Measurements from ENCODE around the gene CAMTA1.
"Not testable (repeated sequence)": the region's sequence is repeated elsewhere in the genome, so short reads cannot be mapped to it uniquely, and the experiment has no call there.

Gene CAMTA1

DNA sequence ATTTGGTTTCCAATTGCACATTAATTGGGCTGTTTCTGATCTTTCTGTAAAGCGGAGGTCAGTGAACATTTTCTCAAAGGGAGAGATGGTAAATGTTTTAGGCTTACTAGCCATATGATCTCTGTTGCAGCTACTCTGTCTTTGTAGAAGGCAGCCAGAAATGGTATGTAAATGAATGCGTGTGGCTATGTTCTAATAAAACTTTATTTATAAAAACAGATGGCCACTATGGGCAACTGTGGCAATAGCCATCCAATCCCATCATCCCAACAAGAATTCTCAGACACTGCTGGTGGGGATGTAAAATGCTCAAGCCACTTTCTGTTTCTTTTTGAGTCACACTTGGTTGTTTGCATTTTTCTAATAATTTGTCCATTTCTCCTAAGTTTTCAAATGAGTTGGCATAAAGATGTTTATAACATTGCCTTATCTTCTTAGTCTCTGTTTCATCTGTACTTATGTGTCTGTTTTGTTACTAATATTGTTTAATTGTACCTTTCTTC is 537.1 kb downstream of the CAMTA1 start:
- H3K27me3 ChIP-seq (ENCODE audit: insufficient read depth, low read length), result no peaks in the 10 kb centered on the region

GRCh38 chr1:7322912-7323311 is 537.7 kb downstream of the CAMTA1 start:
- Histone ChIP-seq H3K4me1 (ENCODE audit: insufficient read depth, low read length) (no peaks in the 10 kb centered on the region), H3K9ac (ENCODE audit: low read depth, low read length) (no peak overlapping the region), H3K9me3 (ENCODE audit: insufficient read depth, low read depth, low read length) (peaks cover 3% of the 10 kb centered on the region; the same call in 1 of the 2 replicates), H3K27me3 (ENCODE audit: insufficient read depth, low read length) (no peaks in the 10 kb centered on the region), H3K4me3 (ENCODE audit: low read length) (no peak overlapping the region), H3K36me3 (ENCODE audit: insufficient read depth, low read depth, low read length) (no peaks in the 10 kb centered on the region), H3K27ac (ENCODE audit: low read length) (no peak overlapping the region)

More for the DNA sequence above, 537.1 kb downstream of the CAMTA1 start:
- 0 out of 2 replicates have a peak, but pooled peaks cover under 1% of the 10 kb centered on the region for H3K9me3 ChIP-seq (ENCODE audit: insufficient read depth, low read depth, low read length)
- H3K36me3 ChIP-seq (ENCODE audit: insufficient read depth, low read depth, low read length), result no peaks in the 10 kb centered on the region
- H3K4me1 ChIP-seq (ENCODE audit: insufficient read depth, low read length), result no peaks in the 10 kb centered on the region
- no peak overlapping the region for H3K27ac ChIP-seq (ENCODE audit: low read length)
- H3K9ac ChIP-seq (ENCODE audit: low read depth, low read length), result no peak overlapping the region
- no peak overlapping the region for H3K4me3 ChIP-seq (ENCODE audit: low read length)

- H3K9me3 ChIP-seq (ENCODE audit: insufficient read depth, low read depth, low read length), result peaks cover 3% of the 10 kb centered on the region; the same call in 1 of the 2 replicates
Observed at GRCh38 chr1:7325254-7325653, 540.0 kb downstream of the CAMTA1 start.

GRCh38 chr1:7326366-7326765 is 541.1 kb downstream of the CAMTA1 start:
- Histone ChIP-seq H3K27me3 (ENCODE audit: insufficient read depth, low read length) (no peaks in the 10 kb centered on the region), H3K4me1 (ENCODE audit: insufficient read depth, low read length) (no peaks in the 10 kb centered on the region), H3K9ac (ENCODE audit: low read depth, low read length) (no peak overlapping the region), H3K36me3 (ENCODE audit: insufficient read depth, low read depth, low read length) (no peaks in the 10 kb centered on the region), H3K4me3 (ENCODE audit: low read length) (no peak overlapping the region), H3K9me3 (ENCODE audit: insufficient read depth, low read depth, low read length) (peaks cover 3% of the 10 kb centered on the region; the same call in 1 of the 2 replicates), H3K27ac (ENCODE audit: low read length) (no peak overlapping the region)

More at GRCh38 chr1:7325254-7325653, 540.0 kb downstream of the CAMTA1 start:
- Histone ChIP-seq H3K27ac (ENCODE audit: low read length) (no peak overlapping the region), H3K9ac (ENCODE audit: low read depth, low read length) (no peak overlapping the region), H3K27me3 (ENCODE audit: insufficient read depth, low read length) (no peaks in the 10 kb centered on the region), H3K36me3 (ENCODE audit: insufficient read depth, low read depth, low read length) (no peaks in the 10 kb centered on the region), H3K4me1 (ENCODE audit: insufficient read depth, low read length) (no peaks in the 10 kb centered on the region), H3K4me3 (ENCODE audit: low read length) (no peak overlapping the region)

DNA sequence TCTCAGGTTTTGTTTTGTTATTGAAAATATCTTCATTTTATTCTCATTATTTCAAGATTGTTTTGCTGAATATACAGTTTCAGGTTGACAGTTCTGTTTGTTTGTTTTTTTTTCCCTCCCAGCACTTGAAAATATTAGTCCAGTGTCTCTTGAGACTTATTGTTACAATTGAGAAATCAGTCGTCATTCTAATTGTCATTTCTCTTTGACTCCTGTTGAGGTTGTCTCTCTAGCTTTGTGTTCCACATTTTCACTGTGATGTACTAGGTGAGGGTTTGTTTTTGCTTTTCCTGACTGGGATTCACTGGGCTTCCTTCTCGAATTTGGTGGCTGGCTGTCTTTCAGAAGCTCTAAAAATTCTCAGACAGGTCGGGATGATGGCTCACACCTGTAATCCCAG is 542.6 kb downstream of the CAMTA1 start:
- H3K4me1 ChIP-seq (ENCODE audit: insufficient read depth, low read length), result no peaks in the 10 kb centered on the region

GRCh38 chr1:7329868-7330615 is 544.8 kb downstream of the CAMTA1 start:
- H3K9ac ChIP-seq (ENCODE audit: low read depth, low read length), result no peak overlapping the region
- H3K36me3 ChIP-seq (ENCODE audit: insufficient read depth, low read depth, low read length), result no peaks in the 10 kb centered on the region
- peaks cover 3% of the 10 kb centered on the region; the same call in 1 of the 2 replicates for H3K9me3 ChIP-seq (ENCODE audit: insufficient read depth, low read depth, low read length)
- H3K27ac ChIP-seq (ENCODE audit: low read length), result no peak overlapping the region
- no peaks in the 10 kb centered on the region for H3K27me3 ChIP-seq (ENCODE audit: insufficient read depth, low read length)
- no peaks in the 10 kb centered on the region; the same call in none of the 2 replicates for H3K4me1 ChIP-seq (ENCODE audit: insufficient read depth, low read length)
- no peak overlapping the region for H3K4me3 ChIP-seq (ENCODE audit: low read length)

More for the DNA sequence above, 542.6 kb downstream of the CAMTA1 start:
- Histone ChIP-seq H3K9ac (ENCODE audit: low read depth, low read length) (no peak overlapping the region), H3K9me3 (ENCODE audit: insufficient read depth, low read depth, low read length) (peaks cover 3% of the 10 kb centered on the region; the same call in 1 of the 2 replicates), H3K27ac (ENCODE audit: low read length) (no peak overlapping the region), H3K27me3 (ENCODE audit: insufficient read depth, low read length) (no peaks in the 10 kb centered on the region), H3K36me3 (ENCODE audit: insufficient read depth, low read depth, low read length) (no peaks in the 10 kb centered on the region), H3K4me3 (ENCODE audit: low read length) (no peak overlapping the region)

GRCh38 chr1:7330726-7331125 is 545.5 kb downstream of the CAMTA1 start:
- H3K4me3 ChIP-seq (ENCODE audit: low read length); H3K4me1 ChIP-seq (ENCODE audit: insufficient read depth, low read length); H3K27me3 ChIP-seq (ENCODE audit: insufficient read depth, low read length): not testable (repeated sequence)

GRCh38 chr1:7331926-7332535 is 546.8 kb downstream of the CAMTA1 start:
- H3K4me1 ChIP-seq (ENCODE audit: insufficient read depth, low read length), result no peaks in the 10 kb centered on the region; the same call in none of the 2 replicates
- H3K9me3 ChIP-seq (ENCODE audit: insufficient read depth, low read depth, low read length), result peaks cover 3% of the 10 kb centered on the region; the same call in 1 of the 2 replicates
- no peaks in the 10 kb centered on the region for H3K36me3 ChIP-seq (ENCODE audit: insufficient read depth, low read depth, low read length)
- H3K27me3 ChIP-seq (ENCODE audit: insufficient read depth, low read length), result no peaks in the 10 kb centered on the region
- H3K27ac ChIP-seq (ENCODE audit: low read length), result no peak overlapping the region
- H3K4me3 ChIP-seq (ENCODE audit: low read length), result no peak overlapping the region
- H3K9ac ChIP-seq (ENCODE audit: low read depth, low read length), result no peak overlapping the region

More at GRCh38 chr1:7330726-7331125, 545.5 kb downstream of the CAMTA1 start:
- H3K9me3 ChIP-seq (ENCODE audit: insufficient read depth, low read depth, low read length); H3K36me3 ChIP-seq (ENCODE audit: insufficient read depth, low read depth, low read length); H3K9ac ChIP-seq (ENCODE audit: low read depth, low read length); H3K27ac ChIP-seq (ENCODE audit: low read length): not testable (repeated sequence)

GRCh38 chr1:7333094-7333493 is 547.8 kb downstream of the CAMTA1 start:
- H3K36me3 ChIP-seq (ENCODE audit: insufficient read depth, low read depth, low read length), result no peaks in the 10 kb centered on the region
- H3K9me3 ChIP-seq (ENCODE audit: insufficient read depth, low read depth, low read length), result no peaks in the 10 kb centered on the region
- H3K4me3 ChIP-seq (ENCODE audit: low read length), result no peak overlapping the region
- H3K9ac ChIP-seq (ENCODE audit: low read depth, low read length), result no peak overlapping the region
- no peak overlapping the region for H3K27ac ChIP-seq (ENCODE audit: low read length)
- H3K27me3 ChIP-seq (ENCODE audit: insufficient read depth, low read length), result no peaks in the 10 kb centered on the region
- H3K4me1 ChIP-seq (ENCODE audit: insufficient read depth, low read length), result no peaks in the 10 kb centered on the region; the same call in none of the 2 replicates

- no peaks in the 10 kb centered on the region for H3K27me3 ChIP-seq (ENCODE audit: insufficient read depth, low read length)
- H3K4me1 ChIP-seq (ENCODE audit: insufficient read depth, low read length), result no peaks in the 10 kb centered on the region; the same call in none of the 2 replicates
- H3K9ac ChIP-seq (ENCODE audit: low read depth, low read length), result no peak overlapping the region
- H3K27ac ChIP-seq (ENCODE audit: low read length), result no peak overlapping the region
- no peaks in the 10 kb centered on the region for H3K9me3 ChIP-seq (ENCODE audit: insufficient read depth, low read depth, low read length)
- no peaks in the 10 kb centered on the region for H3K36me3 ChIP-seq (ENCODE audit: insufficient read depth, low read depth, low read length)
- no peak overlapping the region for H3K4me3 ChIP-seq (ENCODE audit: low read length)
Observed at GRCh38 chr1:7333620-7334019, 548.4 kb downstream of the CAMTA1 start.

DNA sequence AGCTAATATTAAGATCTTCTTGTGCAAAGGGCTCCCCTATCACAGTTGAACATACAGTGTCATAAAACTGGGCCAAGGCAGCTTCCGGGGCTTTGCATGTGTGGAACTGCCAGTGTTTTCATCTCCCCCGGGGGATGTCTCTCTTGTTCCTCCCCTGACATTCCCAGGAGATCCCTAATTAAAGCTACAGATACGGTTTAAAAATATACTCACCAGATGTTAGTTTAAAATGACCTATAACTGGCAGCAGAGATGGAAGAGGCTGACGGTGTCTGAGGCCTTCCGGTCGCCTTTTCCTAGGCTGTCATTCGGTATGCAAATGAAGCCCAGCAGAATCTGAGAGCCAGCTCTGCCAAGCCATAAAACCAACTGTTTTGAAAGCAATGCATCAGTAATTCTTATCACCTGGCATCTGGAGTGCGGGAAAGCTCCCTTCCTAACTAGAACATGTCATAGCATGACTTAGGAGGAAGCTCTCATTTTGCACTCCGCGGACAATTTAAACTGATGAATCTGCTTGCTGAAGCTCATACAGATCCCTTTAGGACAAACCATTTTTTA is 549.3 kb downstream of the CAMTA1 start:
- Histone ChIP-seq H3K4me3 (ENCODE audit: low read length) (no peak overlapping the region), H3K27ac (ENCODE audit: low read length) (no peak overlapping the region), H3K36me3 (ENCODE audit: insufficient read depth, low read depth, low read length) (no peaks in the 10 kb centered on the region), H3K9me3 (ENCODE audit: insufficient read depth, low read depth, low read length) (no peaks in the 10 kb centered on the region), H3K9ac (ENCODE audit: low read depth, low read length) (no peak overlapping the region), H3K27me3 (ENCODE audit: insufficient read depth, low read length) (no peaks in the 10 kb centered on the region), H3K4me1 (ENCODE audit: insufficient read depth, low read length) (no peaks in the 10 kb centered on the region; the same call in none of the 2 replicates)
